Measurements from ENCODE around the gene HIGD1A. TPM values are rescaled to one million over a fixed set of nuclear protein-coding genes. Genes with fewer than 3 reads are reported as not detected.

Gene HIGD1A
- total and polyA plus RNA-seq, 8 donors = 14.6 to 56.6 (median 29.0) TPM

DNA sequence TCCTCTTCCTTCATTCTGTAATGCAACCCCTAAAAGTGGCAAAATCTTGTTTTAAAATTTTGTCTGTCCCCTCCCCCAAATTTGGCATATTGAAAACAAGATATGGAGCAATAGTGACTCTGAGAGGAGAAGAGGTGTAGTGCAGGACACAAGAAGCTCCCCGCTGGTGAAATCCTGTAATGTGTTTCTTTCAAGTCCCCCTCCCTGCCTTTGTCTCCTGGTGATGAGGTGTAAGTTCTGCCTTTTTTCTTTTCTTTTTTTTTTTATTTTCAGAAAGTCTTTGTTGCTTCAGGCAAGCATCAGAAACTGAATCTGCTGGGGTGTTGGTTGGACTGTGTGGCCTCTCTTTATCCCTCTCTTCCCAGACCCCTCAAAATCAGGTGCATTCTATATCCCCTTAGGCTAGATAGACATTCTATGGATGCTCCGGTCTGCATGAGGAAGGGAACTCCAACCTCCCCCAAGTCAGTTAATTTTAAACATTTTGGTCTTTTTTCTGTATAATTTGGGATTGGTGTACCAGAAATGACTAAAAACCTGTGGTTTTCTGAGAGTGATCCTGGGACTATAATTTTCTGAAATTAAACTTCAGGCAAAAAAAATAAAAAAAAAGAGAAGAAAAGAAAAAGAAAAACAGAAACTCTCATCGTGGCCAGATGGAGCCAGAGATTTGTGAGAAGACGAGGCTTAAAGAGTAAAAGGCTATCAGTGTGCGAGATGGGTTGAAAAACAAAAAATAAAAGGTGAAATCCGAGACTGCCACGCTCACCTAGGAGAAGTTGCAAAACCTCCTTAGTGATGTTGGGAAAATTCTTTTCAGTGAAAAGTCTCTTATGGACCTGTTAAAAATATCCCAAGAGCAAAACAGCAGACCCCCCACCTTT, 26.4 kb upstream of the HIGD1A start:
- Histone ChIP-seq H3K27ac (no peak overlapping the region), H3K4me3 (no peak overlapping the region), H3K36me3 (no peaks in the 10 kb centered on the region), H3K27me3 (no peaks in the 10 kb centered on the region), H3K4me1 (no peaks in the 10 kb centered on the region), H3K9me3 (no peaks in the 10 kb centered on the region)
- intact Hi-C loops (cut with DNase I) = loop anchor here in 1 of 3 donors (5.0 kb wide), 1 partner anchor 48 kb away; no protein-coding TSS in a partner anchor
- WGBS, 2 donors = 29 to 46% methylated on average over 7 of the region's 7 CpGs
- DNase-seq (no peak), FAIRE-seq (no peak), ATAC-seq (peak; percentile 76 to 90 (median 84))
- TF ChIP-seq, protein P1, sequence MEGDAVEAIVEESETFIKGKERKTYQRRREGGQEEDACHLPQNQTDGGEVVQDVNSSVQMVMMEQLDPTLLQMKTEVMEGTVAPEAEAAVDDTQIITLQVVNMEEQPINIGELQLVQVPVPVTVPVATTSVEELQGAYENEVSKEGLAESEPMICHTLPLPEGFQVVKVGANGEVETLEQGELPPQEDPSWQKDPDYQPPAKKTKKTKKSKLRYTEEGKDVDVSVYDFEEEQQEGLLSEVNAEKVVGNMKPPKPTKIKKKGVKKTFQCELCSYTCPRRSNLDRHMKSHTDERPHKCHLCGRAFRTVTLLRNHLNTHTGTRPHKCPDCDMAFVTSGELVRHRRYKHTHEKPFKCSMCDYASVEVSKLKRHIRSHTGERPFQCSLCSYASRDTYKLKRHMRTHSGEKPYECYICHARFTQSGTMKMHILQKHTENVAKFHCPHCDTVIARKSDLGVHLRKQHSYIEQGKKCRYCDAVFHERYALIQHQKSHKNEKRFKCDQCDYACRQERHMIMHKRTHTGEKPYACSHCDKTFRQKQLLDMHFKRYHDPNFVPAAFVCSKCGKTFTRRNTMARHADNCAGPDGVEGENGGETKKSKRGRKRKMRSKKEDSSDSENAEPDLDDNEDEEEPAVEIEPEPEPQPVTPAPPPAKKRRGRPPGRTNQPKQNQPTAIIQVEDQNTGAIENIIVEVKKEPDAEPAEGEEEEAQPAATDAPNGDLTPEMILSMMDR (IDR thresholded peaks at IDR 0.05) = peak in 2 of 4 donors; percentile 22 to 34

DNA sequence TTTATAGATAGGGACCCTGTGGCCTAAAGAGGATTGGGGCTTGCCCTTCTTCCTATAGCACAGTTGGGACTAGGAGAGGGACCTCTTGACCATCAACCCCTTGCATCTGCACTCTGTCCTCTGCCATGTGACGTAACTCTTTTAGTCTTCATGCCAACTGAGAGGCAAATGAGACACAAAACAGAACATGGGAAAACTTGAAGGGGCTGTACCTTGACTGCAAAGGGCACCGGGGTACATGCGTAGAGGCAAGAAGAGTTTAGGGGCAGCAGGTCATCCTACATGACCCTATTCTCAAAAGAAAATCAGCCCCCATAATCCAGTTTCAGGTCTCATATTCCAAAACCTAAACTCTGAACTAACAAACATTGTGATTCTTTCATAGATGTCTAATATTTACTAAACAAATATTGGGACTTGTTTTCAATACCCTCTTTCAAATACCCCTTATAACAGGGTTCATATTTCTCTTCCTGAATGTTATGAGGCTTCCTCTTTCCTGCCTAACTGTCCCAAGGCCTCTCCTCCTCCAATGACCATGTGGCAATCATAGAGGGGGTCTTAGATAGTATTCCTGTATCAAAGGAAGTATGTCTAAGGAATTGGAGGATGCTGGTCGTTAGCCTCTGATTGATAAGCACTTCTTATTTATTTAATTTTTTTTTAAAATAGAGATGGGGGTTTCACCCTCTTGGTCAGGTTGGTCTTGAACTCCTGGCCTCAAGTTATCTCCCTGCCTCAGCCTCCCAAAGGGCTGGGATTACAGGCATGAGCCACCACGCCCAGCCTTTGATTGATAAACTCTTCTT, 25.5 kb upstream of the HIGD1A start:
- Histone ChIP-seq H3K4me3 (no peak overlapping the region), H3K27ac (no peak overlapping the region), H3K27me3 (no peaks in the 10 kb centered on the region), H3K4me1 (no peaks in the 10 kb centered on the region), H3K9me3 (no peaks in the 10 kb centered on the region), H3K36me3 (no peaks in the 10 kb centered on the region)
- WGBS, 2 donors = 69 to 76% methylated on average over 5 of the region's 5 CpGs
- ATAC-seq (no peak), FAIRE-seq (no peak), DNase-seq (no peak)
- TF ChIP-seq, protein P1 (IDR thresholded peaks at IDR 0.05) = no peak
- intact Hi-C loops (cut with DNase I) = loop anchor here in 1 of 3 donors (5.0 kb wide), 1 partner anchor 48 kb away; no protein-coding TSS in a partner anchor

DNA sequence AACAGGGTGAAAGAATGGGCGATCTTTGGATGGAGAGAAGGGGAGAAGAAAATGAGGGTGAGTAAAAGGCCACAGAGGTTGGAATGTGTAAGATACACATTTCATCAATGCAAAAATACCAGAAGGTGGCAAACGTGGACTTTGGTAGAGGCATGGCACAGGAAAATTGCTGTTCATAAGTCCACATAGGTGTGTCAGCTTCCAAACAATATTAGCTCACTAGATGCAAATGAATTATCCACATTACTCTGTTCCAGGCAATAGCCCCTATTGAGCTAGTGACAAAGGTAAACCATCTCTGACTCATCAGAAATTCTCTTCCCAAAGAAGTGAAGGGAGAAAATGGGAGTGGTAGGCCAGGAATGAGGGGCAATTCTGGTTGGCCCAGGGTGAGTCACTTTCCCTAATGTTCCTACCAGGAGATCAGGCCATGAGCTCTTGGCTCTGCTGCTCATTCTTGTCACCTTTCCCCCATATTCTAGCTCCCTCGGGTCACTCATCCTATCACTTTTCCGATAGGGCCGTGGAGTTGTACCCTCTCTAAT, 24.9 kb upstream of the HIGD1A start:
- H3K9me3 ChIP-seq = no peaks in the 10 kb centered on the region
- H3K27ac ChIP-seq = no peak overlapping the region
- FAIRE-seq (no peak), DNase-seq (no peak), ATAC-seq (no peak)
- H3K4me1 ChIP-seq = no peaks in the 10 kb centered on the region
- intact Hi-C loops (cut with DNase I) = no loop called here
- no peaks in the 10 kb centered on the region for H3K27me3 ChIP-seq
- 80 to 97% methylated on average over 5 of the region's 5 CpGs for WGBS, 2 donors
- TF ChIP-seq, protein P1 (IDR thresholded peaks at IDR 0.05) = no peak
- no peak overlapping the region for H3K4me3 ChIP-seq
- no peaks in the 10 kb centered on the region for H3K36me3 ChIP-seq

DNA sequence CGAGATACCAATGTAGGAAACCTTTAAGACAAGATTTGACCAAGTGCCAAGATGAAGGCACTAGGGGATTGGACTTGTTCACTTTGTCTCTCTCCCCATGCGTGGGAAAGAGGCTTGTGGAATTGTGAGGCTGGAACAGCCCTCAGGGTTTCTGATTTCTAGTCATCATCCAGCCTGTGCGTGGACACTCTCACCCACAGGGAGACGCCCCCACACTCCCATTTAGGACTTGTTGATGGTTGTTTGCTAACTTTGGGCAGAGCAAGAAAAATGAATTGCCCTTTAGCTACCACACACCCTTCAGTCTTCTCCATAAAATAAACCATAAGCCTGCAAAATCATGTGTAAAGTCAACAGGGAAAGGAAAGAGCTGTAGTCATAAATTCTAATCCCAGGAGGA, 23.4 kb upstream of the HIGD1A start:
- TF ChIP-seq, protein P1 (IDR thresholded peaks at IDR 0.05) = no peak
- Histone ChIP-seq H3K27ac (no peak overlapping the region), H3K9me3 (no peaks in the 10 kb centered on the region), H3K27me3 (no peaks in the 10 kb centered on the region), H3K4me3 (no peak overlapping the region), H3K36me3 (no peaks in the 10 kb centered on the region), H3K4me1 (no peaks in the 10 kb centered on the region)
- DNase-seq (no peak), ATAC-seq (no peak), FAIRE-seq (no peak)
- 82 to 91% methylated on average over 4 of the region's 4 CpGs for WGBS, 2 donors
- intact Hi-C loops (cut with DNase I) = no loop called here
